ENCODE data around the gene ARHGAP8. TPM values are rescaled to one million over a fixed set of nuclear protein-coding genes. Genes with fewer than 3 reads are reported as not detected.

ARHGAP8 gene
- polyA plus RNA-seq: 1 to 10 TPM; 1.1 to 5.2 (median 1.7) TPM

DNA sequence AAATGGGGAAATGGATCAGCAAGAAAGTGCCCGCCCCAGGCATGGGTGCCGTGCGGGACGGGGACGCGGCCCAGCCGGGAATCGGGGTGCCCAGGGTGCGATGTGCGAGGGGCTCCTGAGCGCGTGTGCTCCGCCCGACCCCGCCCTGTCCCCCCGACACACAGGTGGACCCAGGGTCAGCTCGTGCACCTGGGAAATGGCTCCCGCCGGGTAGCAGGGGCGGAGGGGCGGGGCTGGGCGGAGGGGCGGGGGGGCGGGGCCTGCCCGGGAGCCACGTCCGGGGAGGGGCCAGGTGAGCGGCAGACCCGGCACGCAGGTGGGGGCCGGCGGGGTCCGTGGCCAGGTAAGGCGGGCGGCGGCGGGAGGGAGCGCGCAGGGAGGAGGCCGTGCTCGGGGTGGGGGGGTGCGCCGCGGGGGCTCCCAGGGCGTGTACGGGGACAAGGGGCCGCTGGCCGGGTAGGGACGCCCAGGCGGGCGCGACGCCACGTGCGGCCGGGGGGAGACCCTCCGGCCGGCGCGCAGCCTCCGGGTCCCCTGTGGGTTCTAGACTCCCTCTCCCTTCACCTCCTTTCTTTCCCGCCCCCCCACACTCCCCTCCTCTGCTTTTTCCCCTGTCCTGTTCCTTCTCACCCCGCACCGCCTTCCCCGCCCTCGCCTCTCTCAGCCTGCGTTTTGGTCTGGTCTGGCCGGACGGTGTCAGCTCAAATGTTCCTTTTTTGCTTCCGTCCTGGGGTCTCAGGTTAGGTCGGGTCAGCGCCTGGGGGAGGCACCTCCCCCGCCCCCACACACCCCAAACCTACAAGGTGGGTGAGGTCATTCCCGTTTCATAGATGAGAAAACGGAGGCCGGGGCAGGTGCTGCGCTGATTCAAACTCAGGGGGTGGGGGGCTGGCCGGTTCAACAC lies at the start of gene ARHGAP8:
TSS of gene ARHGAP8 (plus strand) at position 291 of the 904 bp plus-strand sequence. CDS start 33,953 bp downstream, outside the sequence.
- WGBS, 3 donors: 4 to 6% (median 5%) methylated on average over 43 to 74 of the region's 78 CpGs
- H3K27ac ChIP-seq (ENCODE audit: low read depth, low read length): no peak within 1 kb of the TSS

DNA sequence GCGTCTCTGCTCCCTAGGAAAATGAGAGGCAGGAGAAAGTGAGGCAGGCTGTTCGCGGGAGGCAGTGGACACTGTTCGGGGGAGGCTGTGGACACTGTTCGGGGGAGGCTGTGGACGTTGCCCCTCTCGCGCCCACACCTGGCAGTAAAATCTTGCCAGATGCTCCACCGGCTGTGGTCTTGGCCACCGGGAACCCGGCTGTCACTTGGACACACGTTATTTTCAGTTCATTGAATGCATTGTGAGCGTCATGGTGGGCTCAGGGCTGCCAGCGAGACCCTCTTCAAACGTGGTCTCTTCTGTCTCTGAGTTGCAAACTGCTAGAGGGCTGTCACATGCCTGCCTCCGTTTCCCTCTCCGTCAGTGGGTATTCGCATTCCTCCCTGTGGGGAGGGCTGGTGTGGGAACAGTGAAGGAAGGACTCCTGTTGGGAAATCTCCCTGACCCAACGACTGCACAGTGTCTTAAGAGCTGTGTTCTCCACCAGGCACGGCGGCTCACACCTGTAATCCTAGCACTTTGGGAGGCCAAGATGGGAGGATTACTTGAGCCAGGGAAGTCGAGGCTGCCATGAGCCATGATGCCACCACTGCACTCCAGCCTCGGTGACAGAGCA lies 49.0 kb upstream of the ARHGAP8 start:
- H3K27ac ChIP-seq (ENCODE audit: low read depth, low read length): no peak overlapping the region
- 36 to 51% (median 45%) methylated on average over 23 of the region's 23 CpGs for WGBS, 3 donors

DNA sequence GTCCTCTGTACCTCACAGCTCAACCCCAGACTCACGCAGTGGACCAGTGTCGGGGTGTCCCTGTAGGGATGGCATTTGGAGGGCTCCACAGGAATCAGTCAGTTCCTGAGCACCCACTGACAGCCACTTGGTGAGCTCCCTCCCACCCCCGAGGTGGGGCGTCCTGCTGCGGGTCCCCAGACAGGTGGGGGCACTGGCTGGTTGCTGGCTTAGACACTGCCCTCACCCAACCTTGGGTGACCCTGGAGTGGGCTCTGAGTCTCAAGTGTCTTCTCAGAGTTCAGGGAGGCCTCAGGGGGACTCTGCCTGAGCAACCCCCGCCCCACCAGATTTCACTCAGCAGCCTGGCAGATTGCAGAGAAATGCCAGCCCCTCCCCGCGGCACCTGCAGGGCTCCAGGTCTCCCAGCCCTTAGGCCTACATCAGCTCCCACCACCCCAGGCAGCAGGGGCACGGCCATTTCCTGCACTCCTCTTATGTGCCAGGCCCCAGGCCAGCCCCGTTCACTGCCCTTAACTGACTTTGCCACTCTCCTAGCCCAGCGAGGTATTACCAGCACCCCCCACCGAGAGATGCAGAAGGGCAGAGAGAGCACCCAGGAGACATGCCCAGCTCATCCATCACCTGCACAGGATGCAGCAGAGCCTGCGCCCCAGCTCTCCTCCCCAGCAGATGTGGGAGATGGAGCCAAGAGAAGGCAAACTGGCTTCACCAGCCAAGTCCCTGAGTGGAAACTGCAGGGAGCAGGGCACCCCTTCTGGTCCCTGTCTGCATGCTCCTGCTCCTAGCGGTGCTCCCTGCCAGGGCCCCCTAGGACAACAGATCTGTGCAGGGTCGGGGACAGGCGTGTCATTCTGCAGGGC lies 48.0 kb upstream of the ARHGAP8 start:
- WGBS, 3 donors: 92 to 93% (median 92%) methylated on average over 16 of the region's 16 CpGs
- H3K27ac ChIP-seq (ENCODE audit: low read depth, low read length): no peak overlapping the region

DNA sequence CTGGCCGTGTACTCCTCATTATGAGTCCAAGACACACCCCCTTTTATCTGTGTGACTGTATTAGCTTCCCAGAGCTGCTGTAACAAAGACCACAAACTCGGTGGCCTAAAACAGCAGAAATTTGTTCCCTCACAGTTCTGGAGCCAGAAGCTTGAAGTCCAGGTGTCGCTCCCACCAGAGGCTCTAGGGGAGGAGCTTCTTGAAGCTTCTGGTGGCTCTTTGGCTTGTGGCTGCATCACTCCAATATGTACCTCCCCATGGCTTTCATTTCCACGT lies 47.4 kb upstream of the ARHGAP8 start:
- WGBS, 3 donors: 92 to 100% (median 95%) methylated on average over 4 of the region's 4 CpGs
- no peak overlapping the region for H3K27ac ChIP-seq (ENCODE audit: low read depth, low read length)

DNA sequence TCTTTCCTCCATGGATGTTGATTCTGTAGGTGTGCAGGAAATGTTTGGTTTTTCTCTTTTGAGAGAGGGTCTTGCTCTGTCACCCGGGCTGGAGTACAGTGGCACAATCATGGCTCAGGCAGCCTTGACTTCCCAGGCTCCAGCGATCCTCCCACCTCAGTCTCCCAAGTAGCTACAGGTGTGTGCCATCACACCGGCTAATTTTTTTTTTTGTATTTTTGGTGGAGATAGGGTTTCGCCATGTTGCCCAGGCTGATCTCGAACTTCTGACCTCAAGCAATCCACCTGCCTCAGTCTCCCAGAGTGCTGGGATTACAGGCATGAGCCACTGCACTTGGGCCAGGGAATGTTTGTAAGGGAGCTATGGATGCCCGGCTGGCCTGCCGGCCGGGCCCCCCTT lies 45.9 kb upstream of the ARHGAP8 start:
- H3K27ac ChIP-seq (ENCODE audit: low read depth, low read length): no peak overlapping the region
- WGBS, 3 donors: 79 to 83% (median 80%) methylated on average over 8 of the region's 8 CpGs

DNA sequence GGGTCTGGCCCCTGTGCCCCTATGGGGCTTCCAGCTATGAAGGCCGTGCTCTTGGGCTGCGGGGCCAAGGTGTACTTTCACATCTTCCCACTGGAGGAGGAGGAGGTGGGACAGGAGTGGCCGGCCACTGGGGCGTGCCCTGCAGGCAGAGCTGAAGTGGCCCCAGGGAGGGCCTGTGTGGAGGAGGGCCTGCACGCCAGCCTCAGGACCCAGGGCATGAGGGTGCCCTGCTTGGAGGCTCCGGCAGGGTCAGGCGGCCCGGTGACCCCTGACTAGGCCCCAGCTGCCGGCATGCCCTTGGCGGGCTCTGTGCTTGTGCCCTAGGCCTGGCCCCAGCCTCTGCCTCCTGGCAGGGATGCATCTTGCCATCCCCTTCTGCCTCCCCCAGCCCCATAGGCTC lies 45.2 kb upstream of the ARHGAP8 start:
- H3K27ac ChIP-seq (ENCODE audit: low read depth, low read length): no peak overlapping the region
- WGBS, 3 donors: 93 to 95% (median 94%) methylated on average over 10 of the region's 10 CpGs

DNA sequence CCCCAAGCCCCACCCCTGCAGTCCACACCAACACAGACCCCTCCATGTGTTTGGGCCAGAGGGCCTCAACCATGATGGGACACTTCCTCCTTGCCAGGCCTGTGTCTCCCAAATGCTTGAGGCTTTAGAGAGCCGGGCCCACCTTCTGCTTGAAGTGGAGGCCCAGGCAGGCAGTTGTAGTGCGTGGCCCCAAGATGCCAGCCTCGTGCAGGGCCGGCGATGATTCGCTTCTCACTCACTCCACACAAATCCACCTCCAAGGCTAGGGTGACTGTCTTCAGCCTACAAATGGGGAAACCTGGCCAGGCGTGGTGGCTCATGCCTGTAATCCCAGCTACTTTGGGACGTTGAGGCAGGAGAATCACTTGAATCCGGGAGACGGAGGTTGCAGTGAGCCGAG lies 44.6 kb upstream of the ARHGAP8 start:
- WGBS, 3 donors: 94 to 95% (median 94%) methylated on average over 11 of the region's 11 CpGs
- no peak overlapping the region for H3K27ac ChIP-seq (ENCODE audit: low read depth, low read length)

DNA sequence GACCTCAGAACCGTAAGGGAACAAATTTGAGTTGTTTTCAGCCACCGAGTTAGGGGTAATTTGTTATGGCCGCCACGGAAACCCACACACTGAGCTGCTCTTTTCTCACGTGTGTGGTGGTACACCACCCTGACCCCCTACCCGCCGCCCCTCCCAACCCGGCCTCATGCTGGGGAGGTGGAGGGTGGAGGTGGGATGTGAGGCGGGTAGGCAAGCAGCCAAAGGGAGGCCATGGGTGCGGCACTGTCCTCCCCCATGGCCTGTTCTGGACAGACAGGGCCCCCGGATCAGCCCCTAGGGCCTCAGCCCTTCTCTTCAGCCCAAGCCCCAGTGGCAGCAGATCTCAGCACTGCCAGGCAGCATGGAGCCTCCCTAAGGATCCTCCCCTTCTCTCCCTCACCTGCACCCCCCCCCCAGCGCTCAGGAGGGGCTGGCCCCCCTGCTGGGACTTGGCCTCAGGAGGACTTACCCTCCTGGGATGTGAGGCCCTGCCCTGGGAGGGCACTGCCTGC lies 42.4 kb upstream of the ARHGAP8 start:
- H3K27ac ChIP-seq (ENCODE audit: low read depth, low read length): no peak overlapping the region
- WGBS, 3 donors: 74 to 85% (median 78%) methylated on average over 11 to 12 of the region's 12 CpGs

DNA sequence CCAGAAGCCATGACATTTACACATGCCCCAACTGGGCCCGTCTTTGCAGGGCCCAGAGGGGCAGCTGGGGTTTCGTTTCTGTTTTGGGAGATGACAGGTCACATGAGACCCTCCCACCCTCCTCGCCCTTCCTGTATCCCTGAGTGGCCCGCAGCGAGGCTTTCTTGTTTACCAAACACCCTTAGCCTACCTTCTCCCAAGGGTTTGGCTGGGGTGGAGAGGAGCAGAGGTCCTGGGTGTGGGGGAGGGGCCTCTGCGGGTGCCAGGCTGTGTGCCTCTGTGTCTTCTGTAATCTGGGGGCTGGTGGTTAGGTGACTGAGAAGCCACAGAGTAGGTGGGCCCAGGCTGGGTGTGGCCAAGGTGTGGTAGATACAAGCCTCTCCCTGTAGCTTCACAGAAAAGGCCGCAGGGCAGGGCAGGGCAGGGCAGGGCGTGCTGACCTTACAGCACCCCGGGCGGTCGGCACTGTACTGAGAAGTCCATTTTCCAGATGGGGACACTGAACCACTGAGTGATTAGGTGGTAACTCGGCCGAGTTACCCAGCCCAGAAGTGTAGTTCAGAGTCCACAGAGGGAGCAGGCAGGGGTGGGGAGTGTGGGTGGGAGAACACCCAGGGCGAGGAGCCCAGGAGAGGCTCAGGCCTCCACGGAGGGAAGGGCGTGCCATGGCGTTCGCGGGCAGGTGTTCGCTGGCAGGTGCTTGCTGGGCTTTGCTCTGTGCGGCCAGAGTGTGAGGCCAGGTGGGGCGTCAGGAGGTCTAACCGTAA lies 41.7 kb upstream of the ARHGAP8 start:
- WGBS, 3 donors: 60 to 63% (median 61%) methylated on average over 23 of the region's 23 CpGs
- no peak overlapping the region for H3K27ac ChIP-seq (ENCODE audit: low read depth, low read length)

DNA sequence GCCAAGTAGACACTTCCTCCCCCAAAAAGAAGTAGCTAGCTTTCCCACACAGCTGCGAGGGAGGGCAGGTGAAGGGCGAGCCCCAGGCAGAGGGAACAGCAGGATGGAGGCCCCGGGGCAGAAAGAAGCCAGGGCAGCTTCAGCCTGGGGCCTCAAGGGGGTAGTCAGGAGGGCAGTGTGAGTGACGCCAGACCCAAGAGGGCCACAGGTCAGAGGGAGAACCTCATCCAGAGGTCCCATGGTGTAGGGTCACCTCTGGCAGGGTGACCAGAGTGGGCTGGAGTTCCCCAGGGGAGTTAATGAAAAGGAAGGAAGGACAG lies 41.2 kb upstream of the ARHGAP8 start:
- H3K27ac ChIP-seq (ENCODE audit: low read depth, low read length): no peak overlapping the region
- 53 to 63% (median 61%) methylated on average over 4 of the region's 4 CpGs for WGBS, 3 donors

DNA sequence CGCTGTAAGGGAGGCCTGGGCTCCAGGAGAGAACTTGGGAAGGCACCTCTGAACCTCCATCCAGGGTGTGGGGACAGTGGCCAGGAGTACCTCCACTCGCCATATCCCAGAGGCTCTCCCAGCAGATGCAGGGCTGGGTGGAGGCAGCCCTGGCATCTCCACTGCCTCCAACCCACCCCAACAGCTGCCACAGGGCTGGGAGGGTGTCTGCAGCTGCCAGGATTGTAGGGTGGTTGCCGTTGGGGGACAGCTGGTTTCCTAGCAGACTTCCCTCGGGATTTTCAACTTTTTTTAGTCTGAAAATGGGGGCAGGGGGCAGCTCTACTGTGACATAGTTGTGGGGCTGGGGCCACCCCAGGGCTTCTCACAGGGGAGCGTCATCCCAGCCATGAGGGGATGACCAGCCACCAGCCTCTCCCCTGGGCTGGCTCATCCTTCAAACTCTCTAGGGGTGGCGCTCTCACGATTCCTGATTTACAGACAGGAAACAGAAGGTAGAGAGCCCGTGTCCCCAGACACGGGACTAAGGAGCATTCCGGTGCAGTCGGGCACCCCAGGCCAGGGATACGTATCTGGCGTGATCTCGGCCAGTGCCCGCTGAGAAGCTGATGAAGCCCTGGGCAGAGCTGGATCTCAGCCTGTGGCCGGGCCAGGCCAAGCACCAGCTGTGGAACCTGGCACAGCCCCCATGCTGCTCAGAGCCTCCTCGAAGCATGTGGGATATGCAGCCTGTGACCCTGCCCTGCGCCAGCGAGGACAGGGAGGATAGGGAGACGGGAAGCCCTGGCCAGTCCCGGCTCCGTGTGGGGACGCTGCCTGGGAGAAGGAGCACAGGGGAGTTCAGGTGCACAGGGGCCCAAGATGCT lies 40.5 kb upstream of the ARHGAP8 start:
- whole genome bisulfite sequencing, 3 donors: 74 to 84% (median 78%) methylated on average over 23 of the region's 23 CpGs
- no peak overlapping the region for H3K27ac ChIP-seq (ENCODE audit: low read depth, low read length)

DNA sequence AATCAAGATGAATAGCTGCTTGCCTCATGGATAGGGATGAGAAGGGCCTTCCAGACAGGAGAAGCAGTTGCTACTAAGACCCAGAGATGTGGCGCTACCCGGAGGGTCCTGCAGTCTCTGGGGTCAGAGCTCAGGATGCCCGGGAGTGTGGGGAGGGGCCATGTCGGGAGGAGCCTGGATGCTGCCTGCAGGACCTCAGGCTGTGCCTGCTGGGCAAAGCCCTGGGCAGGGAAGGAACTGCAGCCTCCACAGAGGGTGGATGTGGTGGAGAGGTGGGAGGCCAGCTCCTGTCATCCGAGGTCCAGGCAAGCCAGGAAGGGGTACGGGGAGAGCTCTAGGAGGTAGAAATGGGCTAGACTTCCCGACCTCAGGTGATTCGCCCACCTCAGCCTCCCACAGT lies 39.4 kb upstream of the ARHGAP8 start:
- no peak overlapping the region for H3K27ac ChIP-seq (ENCODE audit: low read depth, low read length)
- WGBS, 3 donors: 89 to 96% (median 92%) methylated on average over 8 of the region's 8 CpGs

DNA sequence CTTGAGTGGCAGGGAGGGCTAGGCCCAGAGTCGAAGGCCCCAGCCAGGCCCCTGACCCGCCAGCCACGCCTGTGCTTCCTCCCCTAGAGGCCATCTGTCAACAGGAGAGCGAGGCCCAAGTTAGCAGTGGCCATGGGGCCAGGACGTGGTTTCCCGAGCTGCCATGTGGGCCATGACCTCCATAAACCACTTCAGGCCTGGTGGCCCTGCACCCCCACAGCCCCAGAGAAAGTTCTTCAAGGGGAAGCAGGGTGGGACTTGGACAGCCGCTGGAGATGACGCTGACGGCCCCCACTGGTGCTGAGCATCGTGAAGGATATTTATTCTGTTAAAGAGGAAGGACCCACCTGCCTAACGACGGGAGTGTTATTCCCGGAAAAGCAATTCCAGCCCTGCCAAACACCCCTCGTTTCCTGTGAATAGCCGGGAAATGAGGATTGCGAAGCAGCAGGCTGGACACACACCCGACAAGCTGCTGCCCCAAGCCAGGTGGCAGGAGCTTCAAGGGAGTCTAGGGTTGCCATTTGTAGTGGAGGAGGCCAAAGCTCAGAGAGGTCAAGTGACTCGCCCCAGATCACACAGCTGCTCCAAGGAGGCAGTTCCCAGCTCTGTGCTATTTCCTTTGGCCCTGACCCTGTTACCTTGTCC lies 37.5 kb upstream of the ARHGAP8 start:
- WGBS, 3 donors: 59 to 77% (median 60%) methylated on average over 18 of the region's 18 CpGs
- H3K27ac ChIP-seq (ENCODE audit: low read depth, low read length): no peak overlapping the region

DNA sequence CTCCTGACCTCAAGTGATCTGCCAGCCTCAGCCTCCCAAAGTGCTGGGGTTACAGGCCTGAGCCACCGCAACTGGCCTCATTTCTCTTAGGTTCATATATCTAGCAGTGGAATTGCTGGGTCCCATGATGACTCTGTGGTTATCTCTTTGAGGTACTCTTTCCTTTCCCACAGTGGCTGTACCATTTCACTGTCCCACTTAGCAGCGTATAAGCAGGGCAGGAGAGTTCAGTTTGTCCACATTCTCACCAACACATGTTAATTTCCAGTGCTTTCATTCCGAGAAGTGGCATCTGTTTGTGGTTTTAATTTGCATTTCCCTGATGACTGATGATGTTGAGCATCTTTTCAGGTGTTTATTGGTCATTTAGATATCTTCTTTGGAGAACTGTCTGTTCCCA lies 34.0 kb upstream of the ARHGAP8 start:
- H3K27ac ChIP-seq (ENCODE audit: low read depth, low read length): no peak overlapping the region
- 88 to 92% (median 91%) methylated on average over 3 of the region's 3 CpGs for WGBS, 3 donors

DNA sequence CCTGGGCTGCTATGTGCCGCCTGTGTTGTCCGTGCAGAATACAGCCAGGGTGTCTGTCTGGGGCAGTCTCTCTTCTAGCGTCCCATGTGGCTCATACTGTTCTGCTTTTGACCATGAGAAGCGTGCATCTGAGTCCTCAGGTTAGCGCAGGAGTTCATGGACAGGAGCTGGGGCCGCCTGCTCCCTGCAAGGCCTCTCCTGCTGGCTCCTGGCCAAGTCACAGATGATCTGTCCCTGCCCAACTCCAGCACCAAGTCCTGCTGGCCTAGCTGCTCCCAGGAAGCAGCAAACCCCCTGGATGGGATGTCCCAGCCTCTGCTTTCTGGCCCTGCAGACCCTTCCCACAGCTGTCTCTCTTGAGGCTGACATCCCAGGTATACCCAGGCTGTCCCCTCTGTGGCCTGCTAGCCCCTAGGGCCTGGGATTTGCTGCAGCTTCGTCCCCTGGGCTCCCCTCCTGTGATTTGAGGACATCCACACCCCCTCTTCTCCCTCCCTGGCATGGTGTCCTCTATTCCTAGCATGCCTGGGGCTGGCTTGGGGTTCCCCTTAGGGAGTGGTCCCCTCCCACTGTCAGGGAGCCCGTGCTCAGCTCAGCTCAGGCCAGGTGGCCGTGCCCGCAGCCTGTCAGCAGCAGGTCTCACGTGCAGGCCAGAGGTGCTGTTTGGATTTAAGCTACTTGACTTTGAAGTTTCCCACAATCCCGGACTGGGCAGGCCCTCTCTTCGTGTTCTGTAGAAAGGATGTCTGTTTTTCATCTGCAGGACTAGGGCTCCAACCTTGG lies 32.6 kb upstream of the ARHGAP8 start:
- 44 to 87% (median 78%) methylated on average over 13 of the region's 13 CpGs for WGBS, 3 donors
- H3K27ac ChIP-seq (ENCODE audit: low read depth, low read length): no peak overlapping the region

DNA sequence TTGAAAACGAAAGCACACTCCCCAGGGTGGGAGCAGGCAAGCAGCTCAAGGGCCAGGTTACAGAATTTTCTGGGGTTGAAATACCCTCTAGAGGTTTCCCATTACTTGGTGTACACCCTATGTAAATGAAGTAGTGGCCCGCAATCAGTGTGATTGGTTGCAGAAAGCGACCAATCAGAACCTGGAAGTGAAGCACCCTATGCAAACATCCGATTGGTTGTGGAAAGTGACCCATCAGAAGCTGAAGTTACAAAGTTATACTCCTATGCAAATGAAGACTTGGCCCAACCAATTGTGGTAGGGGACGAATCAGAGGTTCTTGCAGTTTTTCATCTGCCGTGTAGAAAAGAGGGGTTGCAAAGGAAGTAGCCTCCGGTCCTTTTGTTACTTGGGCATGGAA lies 31.2 kb upstream of the ARHGAP8 start:
- WGBS, 3 donors: 87 to 97% (median 92%) methylated on average over 7 of the region's 7 CpGs
- no peak overlapping the region for H3K27ac ChIP-seq (ENCODE audit: low read depth, low read length)
